Liver (tissue), 9 donors: ENCODE data around the gene RCAN3. TPM values are rescaled to one million over a fixed set of nuclear protein-coding genes. Genes with fewer than 3 reads are reported as not detected.

Source experiments
- DNase-seq: peaks from one replicate; pipeline ENCODE4 v3.0.0-alpha.2; 2017; ENCODE audit warnings: low spot score
- H3K27ac ChIP-seq, 2 donors: one replicate each; pipeline ENCODE4 v1.7.0; 2013; ENCODE audit warnings: inconsistent platforms in 2 of 2, low read length in 2 of 2, control low read depth in 1 of 2, low read depth in 1 of 2, mild to moderate bottlenecking in 1 of 2
- H3K27me3 ChIP-seq, 4 donors: one replicate each; pipeline versions ENCODE4 v1.6.1 to v1.7.0; 2013; ENCODE audit warnings: low read length in 3 of 4, inconsistent platforms in 1 of 4, mild to moderate bottlenecking in 1 of 4, moderate library complexity in 1 of 4; ENCODE audit not compliant: control insufficient read depth in 4 of 4, insufficient read depth in 4 of 4
- H3K36me3 ChIP-seq, 4 donors: one replicate each; pipeline versions ENCODE4 v1.6.1 to v1.7.0; 2013; ENCODE audit warnings: low read length in 3 of 4, mild to moderate bottlenecking in 3 of 4, low read depth in 1 of 4, moderate library complexity in 1 of 4; ENCODE audit not compliant: control insufficient read depth in 4 of 4, insufficient read depth in 3 of 4
- H3K4me1 ChIP-seq, 4 donors: one replicate each; pipeline versions ENCODE4 v1.6.1 to v1.7.0; 2013; ENCODE audit warnings: low read length in 3 of 4, mild to moderate bottlenecking in 3 of 4, moderate library complexity in 1 of 4; ENCODE audit not compliant: control insufficient read depth in 4 of 4, insufficient read depth in 4 of 4
- H3K4me3 ChIP-seq, 3 donors: one replicate each; pipeline versions ENCODE4 v1.6.1 to v1.7.0; 2013; ENCODE audit warnings: low read length in 3 of 3, control low read depth in 1 of 3, low read depth in 1 of 3, mild to moderate bottlenecking in 1 of 3
- H3K9ac ChIP-seq, 2 donors: one replicate each; pipeline ENCODE4 v1.7.0; 2013; ENCODE audit warnings: low read length in 2 of 2, mild to moderate bottlenecking in 2 of 2, moderate library complexity in 2 of 2, control low read depth in 1 of 2, low read depth in 1 of 2
- H3K9me3 ChIP-seq, 4 donors: one replicate each; pipeline versions ENCODE4 v1.6.1 to v1.7.0; 2013; ENCODE audit warnings: low read length in 3 of 4; ENCODE audit not compliant: control insufficient read depth in 4 of 4
- ATF3 ChIP-seq: IDR thresholded peaks from 2 replicates; pipeline ENCODE4 v1.6.1; 2016; ENCODE audit warnings: antibody characterized with exemption
- CTCF ChIP-seq: fragments of 150-350 bp; IDR thresholded peaks from 2 replicates; pipeline ENCODE4 v1.5.1; 2017; ENCODE audit warnings: improper control_type of control experiment, low read depth, low read length; ENCODE audit not compliant: missing input control
- EGR1 ChIP-seq, 2 donors: IDR thresholded peaks; 2 replicates each; pipeline ENCODE4 v1.6.1; 2016 to 2018; ENCODE audit warnings: antibody characterized with exemption in 2 of 2, low read depth in 2 of 2
- FOXA1 ChIP-seq: IDR thresholded peaks from 2 replicates; pipeline ENCODE4 v1.6.1; 2016; ENCODE audit warnings: antibody characterized with exemption
- FOXA2 ChIP-seq: IDR thresholded peaks from 2 replicates; pipeline ENCODE4 v1.6.1; 2016; ENCODE audit warnings: antibody characterized with exemption
- GABPA ChIP-seq, 2 donors: IDR thresholded peaks in 1 of 2; conservative IDR thresholded peaks in 1 of 2; 2 replicates each; pipeline ENCODE4 v1.6.1; 2016; ENCODE audit warnings: antibody characterized with exemption in 2 of 2, mild to moderate bottlenecking in 1 of 2, moderate library complexity in 1 of 2
- HNF4A ChIP-seq, 2 donors: conservative IDR thresholded peaks; 2 replicates each; pipeline ENCODE4 v1.6.1; 2016; ENCODE audit warnings: antibody characterized with exemption in 2 of 2, mild to moderate bottlenecking in 2 of 2
- HNF4G ChIP-seq: IDR thresholded peaks from 2 replicates; pipeline ENCODE4 v1.6.1; 2016; ENCODE audit warnings: antibody characterized with exemption
- JUND ChIP-seq, 2 donors: IDR thresholded peaks; 2 replicates each; pipeline ENCODE4 v1.6.1; 2016; ENCODE audit warnings: antibody characterized with exemption in 2 of 2
- NR2F2 ChIP-seq: IDR thresholded peaks from 2 replicates; pipeline ENCODE4 v1.6.1; 2016; ENCODE audit warnings: antibody characterized with exemption
- RAD21 ChIP-seq, 2 donors: IDR thresholded peaks; 2 replicates each; pipeline ENCODE4 v1.6.1; 2016; ENCODE audit warnings: antibody characterized with exemption in 2 of 2, mild to moderate bottlenecking in 2 of 2
- RXRA ChIP-seq, 2 donors: IDR thresholded peaks; 2 replicates each; pipeline ENCODE4 v1.6.1; 2017 to 2018; ENCODE audit warnings: antibody characterized with exemption in 2 of 2, mild to moderate bottlenecking in 1 of 2
- SP1 ChIP-seq: IDR thresholded peaks from 2 replicates; pipeline ENCODE4 v1.6.1; 2018; ENCODE audit warnings: antibody characterized with exemption, mild to moderate bottlenecking
- YY1 ChIP-seq: IDR thresholded peaks from 2 replicates; pipeline ENCODE4 v1.6.1; 2016; ENCODE audit warnings: antibody characterized with exemption, mild to moderate bottlenecking
- WGBS: extraction: QIAGEN DNeasy Blood & Tissue Kit; methylation state at CpG from one replicate; pipeline ENCODE4 v1.1.7; 2013; 5-methylcytosine and 5-hydroxymethylcytosine counted together
- polyA plus RNA-seq, 2 donors: library from polyadenylated mRNA; stranded (reverse) in 1 of 2; unstranded in 1 of 2; fragments of 200-250 nt in 1 of 2; fragments of >200 nt in 1 of 2; fragmentation: Nextera tagmentation in 1 of 2; extraction: Ambion mirVana in 1 of 2; gene quantifications; one replicate each; pipeline versions ENCODE4 v1.2.1 to v1.2.3, GENCODE V29; 2013 to 2015
- total RNA-seq, 2 donors: library from RNA; depleted of rRNA; stranded (reverse); fragments of >200 nt; gene quantifications; one replicate each; pipeline ENCODE4 v1.2.3, GENCODE V29; 2014
- TF ChIP-seq, protein P1 (sequence below): IDR thresholded peaks from 2 replicates; pipeline ENCODE4 v1.6.1; 2016; ENCODE audit warnings: antibody characterized with exemption, mild to moderate bottlenecking
- TF ChIP-seq, protein P2 (sequence below): IDR thresholded peaks from 2 replicates; pipeline ENCODE4 v1.6.1; 2016; ENCODE audit warnings: antibody characterized with exemption
- TF ChIP-seq, protein P3 (sequence below): IDR thresholded peaks from 2 replicates; pipeline ENCODE4 v1.6.1; 2016; ENCODE audit warnings: antibody characterized with exemption
- donor health status: healthy.
- donor health status: healthy.
- donor health status: healthy.
- donor health status: healthy.
- donor health status: healthy.

Gene RCAN3
- total and polyA plus RNA-seq, 4 donors: 0.97 to 3.1 (median 1.2) TPM

DNA sequence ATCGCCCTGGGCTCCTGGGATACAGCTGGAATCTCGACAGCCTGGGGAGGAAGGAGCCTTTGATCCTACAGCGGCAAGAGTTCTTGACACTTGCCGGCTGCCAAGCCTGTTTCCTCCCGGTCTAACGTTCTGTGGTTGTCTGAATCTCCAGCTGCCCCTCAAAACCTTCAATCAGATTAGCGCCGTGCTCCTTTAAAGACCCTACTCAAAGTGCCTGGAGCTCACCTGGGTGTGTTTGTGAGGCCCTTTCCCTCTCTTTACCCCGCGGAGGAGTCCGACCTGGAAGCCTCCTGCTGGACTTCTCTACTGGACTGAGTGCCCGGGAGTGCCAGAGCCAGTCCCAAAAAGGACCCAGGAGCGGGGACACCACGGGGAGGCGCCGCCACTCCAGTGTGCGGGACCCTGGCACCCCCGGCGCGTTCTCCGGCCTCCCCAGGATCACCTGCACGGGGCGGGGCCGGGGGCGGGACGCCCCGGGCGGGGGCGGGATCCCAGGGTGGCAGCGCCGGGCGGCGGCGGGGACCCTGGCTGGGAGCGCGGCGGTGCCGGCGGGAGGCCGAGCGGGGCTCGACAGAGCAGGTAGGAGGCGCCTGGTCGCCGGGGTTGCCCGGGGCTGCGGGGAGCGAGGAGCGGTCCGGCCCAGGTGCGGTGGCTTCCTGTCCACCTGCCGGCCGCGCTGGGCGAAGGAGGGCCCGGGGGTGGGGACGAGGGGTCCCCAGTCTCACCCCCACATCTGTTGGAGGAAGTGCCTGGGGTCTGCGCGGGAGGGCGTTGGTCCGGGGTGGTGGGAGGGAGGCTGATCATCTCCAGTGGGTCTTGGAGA lies 53.2 kb downstream of the RCAN3 start, which contains the start of gene NCMAP (continued):
- TF ChIP-seq ATF3: no peak

DNA sequence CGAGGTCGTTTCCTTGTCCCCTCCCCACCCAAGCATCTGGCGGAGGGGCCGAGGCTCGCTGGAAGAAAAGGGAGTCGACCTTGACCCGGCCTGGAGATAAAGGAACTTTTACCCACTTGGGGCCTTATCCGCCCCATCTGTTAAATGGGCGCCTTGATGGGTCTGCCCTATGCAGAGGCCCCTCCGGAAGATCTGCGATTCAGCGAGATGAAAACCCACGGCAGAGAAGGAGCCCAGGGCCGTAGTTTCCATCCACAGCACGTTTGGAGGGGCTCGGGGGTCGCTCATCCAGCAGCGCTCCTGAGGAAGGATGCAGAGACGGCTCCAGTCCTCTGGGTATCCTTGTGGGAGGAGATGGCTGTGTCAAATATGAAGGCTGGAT lies 53.8 kb downstream of the RCAN3 start:
- WGBS: 63% methylated on average over 19 of the region's 19 CpGs
- Histone ChIP-seq H3K4me3 (peak overlapping the region in 2 of 3 donors; percentile 37 to 55), H3K27ac (no peak overlapping the region)

More for the DNA sequence above, 53.8 kb downstream of the RCAN3 start:
- H3K9ac ChIP-seq: no peak overlapping the region
- H3K4me1 ChIP-seq: peaks cover 5 to 25% (median 16%) of the 10 kb centered on the region in 4 donors
- H3K36me3 ChIP-seq: no peaks in the 10 kb centered on the region
- TF ChIP-seq, protein P1, sequence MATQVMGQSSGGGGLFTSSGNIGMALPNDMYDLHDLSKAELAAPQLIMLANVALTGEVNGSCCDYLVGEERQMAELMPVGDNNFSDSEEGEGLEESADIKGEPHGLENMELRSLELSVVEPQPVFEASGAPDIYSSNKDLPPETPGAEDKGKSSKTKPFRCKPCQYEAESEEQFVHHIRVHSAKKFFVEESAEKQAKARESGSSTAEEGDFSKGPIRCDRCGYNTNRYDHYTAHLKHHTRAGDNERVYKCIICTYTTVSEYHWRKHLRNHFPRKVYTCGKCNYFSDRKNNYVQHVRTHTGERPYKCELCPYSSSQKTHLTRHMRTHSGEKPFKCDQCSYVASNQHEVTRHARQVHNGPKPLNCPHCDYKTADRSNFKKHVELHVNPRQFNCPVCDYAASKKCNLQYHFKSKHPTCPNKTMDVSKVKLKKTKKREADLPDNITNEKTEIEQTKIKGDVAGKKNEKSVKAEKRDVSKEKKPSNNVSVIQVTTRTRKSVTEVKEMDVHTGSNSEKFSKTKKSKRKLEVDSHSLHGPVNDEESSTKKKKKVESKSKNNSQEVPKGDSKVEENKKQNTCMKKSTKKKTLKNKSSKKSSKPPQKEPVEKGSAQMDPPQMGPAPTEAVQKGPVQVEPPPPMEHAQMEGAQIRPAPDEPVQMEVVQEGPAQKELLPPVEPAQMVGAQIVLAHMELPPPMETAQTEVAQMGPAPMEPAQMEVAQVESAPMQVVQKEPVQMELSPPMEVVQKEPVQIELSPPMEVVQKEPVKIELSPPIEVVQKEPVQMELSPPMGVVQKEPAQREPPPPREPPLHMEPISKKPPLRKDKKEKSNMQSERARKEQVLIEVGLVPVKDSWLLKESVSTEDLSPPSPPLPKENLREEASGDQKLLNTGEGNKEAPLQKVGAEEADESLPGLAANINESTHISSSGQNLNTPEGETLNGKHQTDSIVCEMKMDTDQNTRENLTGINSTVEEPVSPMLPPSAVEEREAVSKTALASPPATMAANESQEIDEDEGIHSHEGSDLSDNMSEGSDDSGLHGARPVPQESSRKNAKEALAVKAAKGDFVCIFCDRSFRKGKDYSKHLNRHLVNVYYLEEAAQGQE: no peak
- TF ChIP-seq YY1: no peak
- no peak for TF ChIP-seq HNF4G
- no peak for TF ChIP-seq CTCF
- TF ChIP-seq RXRA (IDR thresholded peaks at IDR 0.05): no peak
- no peak for TF ChIP-seq SP1
- TF ChIP-seq ATF3: no peak
- no peak for TF ChIP-seq JUND (IDR thresholded peaks at IDR 0.05)
- TF ChIP-seq HNF4A (conservative IDR thresholded peaks at IDR 0.05): no peak
- TF ChIP-seq RAD21 (IDR thresholded peaks at IDR 0.05): no peak
- no peak for TF ChIP-seq GABPA (IDR thresholded peaks at IDR 0.05 in 1 of 2, conservative IDR thresholded peaks at IDR 0.05 in 1 of 2)
- TF ChIP-seq FOXA2: no peak
- TF ChIP-seq NR2F2: no peak
- TF ChIP-seq FOXA1: no peak
- TF ChIP-seq EGR1 (IDR thresholded peaks at IDR 0.05; ENCODE audit: low read depth in 2 of 2): no peak
- TF ChIP-seq, protein P2, sequence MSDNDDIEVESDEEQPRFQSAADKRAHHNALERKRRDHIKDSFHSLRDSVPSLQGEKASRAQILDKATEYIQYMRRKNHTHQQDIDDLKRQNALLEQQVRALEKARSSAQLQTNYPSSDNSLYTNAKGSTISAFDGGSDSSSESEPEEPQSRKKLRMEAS: no peak
- TF ChIP-seq, protein P3, sequence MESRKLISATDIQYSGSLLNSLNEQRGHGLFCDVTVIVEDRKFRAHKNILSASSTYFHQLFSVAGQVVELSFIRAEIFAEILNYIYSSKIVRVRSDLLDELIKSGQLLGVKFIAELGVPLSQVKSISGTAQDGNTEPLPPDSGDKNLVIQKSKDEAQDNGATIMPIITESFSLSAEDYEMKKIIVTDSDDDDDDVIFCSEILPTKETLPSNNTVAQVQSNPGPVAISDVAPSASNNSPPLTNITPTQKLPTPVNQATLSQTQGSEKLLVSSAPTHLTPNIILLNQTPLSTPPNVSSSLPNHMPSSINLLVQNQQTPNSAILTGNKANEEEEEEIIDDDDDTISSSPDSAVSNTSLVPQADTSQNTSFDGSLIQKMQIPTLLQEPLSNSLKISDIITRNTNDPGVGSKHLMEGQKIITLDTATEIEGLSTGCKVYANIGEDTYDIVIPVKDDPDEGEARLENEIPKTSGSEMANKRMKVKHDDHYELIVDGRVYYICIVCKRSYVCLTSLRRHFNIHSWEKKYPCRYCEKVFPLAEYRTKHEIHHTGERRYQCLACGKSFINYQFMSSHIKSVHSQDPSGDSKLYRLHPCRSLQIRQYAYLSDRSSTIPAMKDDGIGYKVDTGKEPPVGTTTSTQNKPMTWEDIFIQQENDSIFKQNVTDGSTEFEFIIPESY: no peak
- H3K27me3 ChIP-seq: no peaks in the 10 kb centered on the region
- no peaks in the 10 kb centered on the region for H3K9me3 ChIP-seq
- no peak for DNase-seq
